ENCODE results near the gene SOD3. TPM values are rescaled to one million over a fixed set of nuclear protein-coding genes. Genes with fewer than 3 reads are reported as not detected.

The SOD3 gene
- total RNA-seq, result 4.5 TPM in 2 replicates

DNA sequence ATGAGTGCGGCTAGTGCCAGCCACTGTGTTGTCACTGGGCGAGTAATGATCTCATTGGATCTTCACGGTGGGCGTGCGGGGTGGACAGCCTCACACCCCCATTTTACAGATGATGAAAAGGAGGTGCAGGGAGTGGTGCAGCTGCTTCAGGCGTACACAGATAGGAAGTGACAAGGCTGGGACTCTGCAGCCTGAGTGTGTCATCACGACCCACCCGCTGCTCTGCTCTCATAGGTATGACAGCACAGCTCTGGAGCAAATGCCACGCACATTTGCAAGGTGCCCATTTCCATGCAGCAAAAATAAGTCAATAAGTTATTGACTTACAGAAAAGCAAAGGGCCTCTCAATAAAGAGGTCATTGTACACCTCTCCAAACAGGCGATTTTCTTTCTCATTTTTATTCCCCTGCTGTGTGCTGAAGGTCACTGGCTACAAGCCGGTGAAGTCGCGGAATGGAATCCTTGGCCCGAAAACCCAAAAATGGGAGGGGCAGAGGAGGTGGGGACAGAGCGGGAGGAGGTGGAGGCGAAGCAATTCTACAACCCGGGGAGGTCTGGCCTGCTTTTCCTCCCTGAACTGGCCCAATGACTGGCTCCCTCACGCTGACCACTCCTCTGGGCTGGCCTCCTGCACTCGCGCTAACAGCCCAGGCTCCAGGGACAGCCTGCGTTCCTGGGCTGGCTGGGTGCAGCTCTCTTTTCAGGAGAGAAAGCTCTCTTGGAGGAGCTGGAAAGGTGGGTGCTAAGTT lies at the start of gene SOD3:
SOD3 (plus strand) TSS at position 658 of the 750 bp plus-strand sequence. CDS start 3,949 bp downstream, outside the sequence.

Other genes starting within 250 kb of the SOD3 start
- 83.5 and 87.3 TPM in 2 replicates for gene DHX15, start 211.0 kb upstream of the SOD3 start, total RNA-seq
- 1.8 and 2.7 TPM in 2 replicates for gene CCDC149, start 117.5 kb downstream of the SOD3 start, total RNA-seq
- not detected in 2 replicates for gene LGI2, start 235.4 kb downstream of the SOD3 start, total RNA-seq